AG04449 (cell line): ENCODE results near the gene TMEM178B.
"Not testable (repeated sequence)": the region's sequence is repeated elsewhere in the genome, so short reads cannot be mapped to it uniquely, and the experiment has no call there.

ENCODE experiments used
- CTCF ChIA-PET: fragments of 350-600 bp; formaldehyde crosslinking; extraction: SDS; loops from one replicate; lab custom pipeline; 2021; ENCODE audit warnings: antibody characterized with exemption; lab: Yijun Ruan, JAX
- POLR2A ChIA-PET: fragments of 400-600, 350-600 bp; formaldehyde crosslinking; extraction: SDS; loops from one replicate; lab custom pipeline; 2020; ENCODE audit warnings: antibody characterized with exemption, inconsistent platforms; lab: Yijun Ruan, JAX
- DNase-seq: peaks from one replicate; pipeline ENCODE4 v3.0.0-alpha.2; 2010; ENCODE audit warnings: low read depth, low spot score
- H3K4me3 ChIP-seq: 2 replicates; pipeline ENCODE4 v1.5.1; 2011; ENCODE audit warnings: low read depth, mild to moderate bottlenecking, control low read depth, low read length
- TF ChIP-seq, protein P1 (sequence below): IDR thresholded peaks from one replicate; pipeline ENCODE4 v1.5.1; 2011; ENCODE audit warnings: mild to moderate bottlenecking, moderate library complexity, low read length, control low read depth, inconsistent platforms; ENCODE audit not compliant: insufficient read depth; ENCODE audit errors: missing control alignments

The TMEM178B gene

DNA sequence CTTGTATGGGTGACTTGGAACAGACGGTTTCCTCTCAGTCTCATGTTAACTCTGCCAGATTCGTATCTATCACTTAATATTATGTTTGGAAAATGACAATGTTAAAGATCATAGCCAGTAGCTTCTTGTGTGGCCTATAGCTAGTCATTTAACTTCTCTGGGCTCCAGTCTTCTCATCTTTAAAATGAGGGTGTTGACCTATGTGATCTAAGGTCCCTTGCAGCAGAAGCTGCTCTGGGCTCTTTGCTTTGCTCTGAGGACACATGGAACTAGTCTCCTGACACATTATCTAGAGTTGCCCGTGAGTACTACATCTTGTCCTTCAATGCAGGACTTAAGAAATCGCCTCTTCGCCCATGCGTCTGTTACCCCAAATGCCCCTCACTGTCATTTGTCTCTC lies 93.1 kb downstream of the TMEM178B start:
- no peak for DNase-seq
- CTCF ChIA-PET: no interaction called here
- TF ChIP-seq, protein P1, sequence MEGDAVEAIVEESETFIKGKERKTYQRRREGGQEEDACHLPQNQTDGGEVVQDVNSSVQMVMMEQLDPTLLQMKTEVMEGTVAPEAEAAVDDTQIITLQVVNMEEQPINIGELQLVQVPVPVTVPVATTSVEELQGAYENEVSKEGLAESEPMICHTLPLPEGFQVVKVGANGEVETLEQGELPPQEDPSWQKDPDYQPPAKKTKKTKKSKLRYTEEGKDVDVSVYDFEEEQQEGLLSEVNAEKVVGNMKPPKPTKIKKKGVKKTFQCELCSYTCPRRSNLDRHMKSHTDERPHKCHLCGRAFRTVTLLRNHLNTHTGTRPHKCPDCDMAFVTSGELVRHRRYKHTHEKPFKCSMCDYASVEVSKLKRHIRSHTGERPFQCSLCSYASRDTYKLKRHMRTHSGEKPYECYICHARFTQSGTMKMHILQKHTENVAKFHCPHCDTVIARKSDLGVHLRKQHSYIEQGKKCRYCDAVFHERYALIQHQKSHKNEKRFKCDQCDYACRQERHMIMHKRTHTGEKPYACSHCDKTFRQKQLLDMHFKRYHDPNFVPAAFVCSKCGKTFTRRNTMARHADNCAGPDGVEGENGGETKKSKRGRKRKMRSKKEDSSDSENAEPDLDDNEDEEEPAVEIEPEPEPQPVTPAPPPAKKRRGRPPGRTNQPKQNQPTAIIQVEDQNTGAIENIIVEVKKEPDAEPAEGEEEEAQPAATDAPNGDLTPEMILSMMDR: no peak
- POLR2A ChIA-PET: no interaction called here
- H3K4me3 ChIP-seq: no peak overlapping the region

DNA sequence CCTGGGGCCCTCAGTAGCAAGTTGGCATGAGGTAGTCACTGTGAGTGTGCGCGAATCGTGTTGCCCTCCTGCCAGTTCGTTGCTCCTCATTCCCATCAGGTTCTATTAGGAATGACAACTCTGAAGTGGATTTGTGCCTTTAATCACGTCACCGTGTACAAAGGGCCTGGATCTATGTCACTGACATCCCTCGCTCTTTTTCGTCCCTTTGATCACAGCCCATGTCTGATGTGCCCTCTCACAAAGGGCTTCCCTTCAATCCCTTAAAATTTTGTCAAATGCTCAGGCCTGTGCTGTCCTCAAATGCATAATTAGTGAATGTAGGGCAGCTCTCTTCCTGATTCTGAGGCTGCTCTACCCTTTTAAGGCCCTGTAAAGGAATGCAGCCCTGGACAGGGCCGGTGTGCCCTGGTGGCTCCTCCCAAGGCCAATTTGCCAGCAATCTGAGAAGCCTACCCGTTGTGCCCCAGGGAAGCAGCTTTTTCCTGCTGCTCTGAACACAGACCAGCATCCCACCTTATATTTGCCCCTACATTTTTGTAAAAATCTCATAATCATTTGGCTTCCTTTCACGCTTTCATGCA lies 93.6 kb downstream of the TMEM178B start:
- TF ChIP-seq, protein P1: no peak
- POLR2A ChIA-PET: no interaction called here
- no peak overlapping the region for H3K4me3 ChIP-seq
- CTCF ChIA-PET: no interaction called here
- DNase-seq: no peak

DNA sequence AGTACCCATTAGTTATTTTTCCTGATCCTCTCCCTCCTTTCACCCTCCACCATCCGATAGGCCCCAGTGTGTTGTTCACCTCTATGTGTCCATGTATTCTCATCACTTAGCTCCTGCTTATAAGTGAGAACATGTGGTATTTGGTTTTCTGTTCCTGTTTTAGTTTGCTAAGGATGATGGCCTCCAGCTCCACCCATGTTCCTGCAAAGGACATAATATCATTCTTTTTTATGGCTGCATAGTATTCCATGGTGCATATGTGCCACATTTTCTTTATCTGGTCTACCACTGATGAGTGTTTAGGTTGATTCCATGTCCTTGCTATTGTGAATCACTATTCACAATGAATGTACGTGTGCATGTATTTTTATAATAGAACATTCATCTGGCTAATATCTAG lies 95.3 kb downstream of the TMEM178B start:
- POLR2A ChIA-PET, CTCF ChIA-PET, H3K4me3 ChIP-seq, DNase-seq: not testable (repeated sequence)

DNA sequence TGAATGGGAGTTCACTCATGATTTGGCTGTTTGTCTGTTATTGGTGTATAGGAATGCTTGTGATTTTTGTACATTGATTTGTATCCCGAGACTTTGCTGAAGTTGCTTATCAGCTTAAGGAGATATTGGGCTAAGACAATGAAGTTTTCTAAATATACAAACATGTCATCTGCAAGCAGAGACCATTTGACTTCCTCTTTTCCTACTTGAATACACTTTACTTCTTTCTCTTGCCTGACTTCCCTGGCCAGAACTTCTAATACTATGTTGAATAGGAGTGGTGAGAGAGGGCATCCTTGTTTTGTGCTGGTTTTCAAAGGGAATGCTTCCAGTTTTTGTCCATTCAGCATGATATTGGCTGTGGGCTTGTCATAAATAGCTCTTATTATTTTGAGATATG lies 101.9 kb downstream of the TMEM178B start:
- CTCF ChIA-PET, DNase-seq, H3K4me3 ChIP-seq, POLR2A ChIA-PET: not testable (repeated sequence)

DNA sequence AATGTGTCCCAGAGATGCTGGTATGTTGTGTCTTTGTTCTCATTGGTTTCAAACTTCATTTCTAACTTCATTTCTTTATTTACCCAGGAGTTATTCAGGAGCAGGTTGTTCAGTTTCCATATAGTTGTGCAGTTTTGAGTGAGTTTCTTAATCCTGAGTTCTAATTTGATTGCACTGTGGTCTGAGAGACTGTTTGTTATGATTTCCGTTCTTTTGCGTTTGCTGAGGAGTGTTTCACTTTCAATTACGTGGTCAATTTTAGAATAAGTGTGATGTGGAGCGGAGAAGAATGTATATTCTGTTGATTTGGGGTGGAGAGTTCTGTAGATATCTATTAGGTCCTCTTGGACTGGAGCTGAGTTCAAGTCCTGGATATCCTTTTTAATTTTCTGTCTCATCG lies 103.3 kb downstream of the TMEM178B start:
- H3K4me3 ChIP-seq, DNase-seq, POLR2A ChIA-PET, CTCF ChIA-PET: not testable (repeated sequence)

DNA sequence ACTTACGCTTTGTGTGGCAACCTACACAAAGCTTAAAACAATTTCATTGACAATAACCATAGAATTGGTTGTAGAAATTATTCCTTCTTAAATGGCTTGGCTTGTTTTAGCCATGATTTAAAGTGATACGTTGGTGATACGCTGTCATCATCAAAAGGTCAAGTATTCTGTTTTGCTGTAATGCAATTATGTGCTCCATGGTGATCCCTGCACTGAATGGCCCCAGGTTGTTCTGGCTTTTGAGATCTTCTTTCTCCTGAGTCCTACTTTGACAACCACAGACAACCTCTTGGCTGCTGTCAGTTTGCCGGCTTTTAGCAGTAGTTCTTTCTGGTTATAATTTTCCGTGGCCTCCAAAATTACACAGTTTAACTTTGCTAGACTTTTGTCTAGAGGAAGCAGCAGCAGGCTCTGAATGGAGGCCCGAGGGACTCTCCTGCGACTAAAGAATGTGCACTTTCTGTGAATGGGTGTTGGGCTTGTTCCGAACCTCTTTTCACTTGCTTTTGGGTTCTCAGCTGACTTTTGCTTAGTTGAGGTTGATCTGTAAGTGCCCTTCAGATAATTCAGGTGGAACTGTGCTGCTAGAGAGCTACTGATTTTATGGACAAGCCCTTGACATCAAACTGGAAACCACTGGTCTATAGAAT lies 104.7 kb downstream of the TMEM178B start:
- H3K4me3 ChIP-seq: no peak overlapping the region
- POLR2A ChIA-PET: no interaction called here
- CTCF ChIA-PET: no interaction called here
- TF ChIP-seq, protein P1: no peak
- DNase-seq: no peak

DNA sequence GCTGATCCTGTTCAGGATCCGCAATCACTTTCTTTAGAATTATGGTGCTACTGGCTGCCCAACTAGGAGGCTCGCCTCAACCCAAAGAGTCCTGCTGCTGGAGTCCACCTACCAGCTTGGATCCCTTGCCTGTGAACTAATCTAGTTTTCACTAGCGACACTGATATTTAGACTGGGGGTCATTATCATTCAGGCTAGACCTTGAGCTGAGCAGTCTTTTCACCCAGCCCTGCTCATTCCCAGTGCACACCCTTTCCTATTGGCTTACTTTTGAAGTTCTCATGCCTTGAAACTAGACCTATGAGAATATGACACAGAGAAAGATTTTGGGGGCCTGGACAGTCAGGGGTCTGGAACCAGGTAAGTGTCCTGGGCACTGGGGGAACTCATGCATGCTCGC lies 107.9 kb downstream of the TMEM178B start:
- TF ChIP-seq, protein P1: no peak
- POLR2A ChIA-PET: no interaction called here
- no peak overlapping the region for H3K4me3 ChIP-seq
- CTCF ChIA-PET: no interaction called here
- no peak for DNase-seq

DNA sequence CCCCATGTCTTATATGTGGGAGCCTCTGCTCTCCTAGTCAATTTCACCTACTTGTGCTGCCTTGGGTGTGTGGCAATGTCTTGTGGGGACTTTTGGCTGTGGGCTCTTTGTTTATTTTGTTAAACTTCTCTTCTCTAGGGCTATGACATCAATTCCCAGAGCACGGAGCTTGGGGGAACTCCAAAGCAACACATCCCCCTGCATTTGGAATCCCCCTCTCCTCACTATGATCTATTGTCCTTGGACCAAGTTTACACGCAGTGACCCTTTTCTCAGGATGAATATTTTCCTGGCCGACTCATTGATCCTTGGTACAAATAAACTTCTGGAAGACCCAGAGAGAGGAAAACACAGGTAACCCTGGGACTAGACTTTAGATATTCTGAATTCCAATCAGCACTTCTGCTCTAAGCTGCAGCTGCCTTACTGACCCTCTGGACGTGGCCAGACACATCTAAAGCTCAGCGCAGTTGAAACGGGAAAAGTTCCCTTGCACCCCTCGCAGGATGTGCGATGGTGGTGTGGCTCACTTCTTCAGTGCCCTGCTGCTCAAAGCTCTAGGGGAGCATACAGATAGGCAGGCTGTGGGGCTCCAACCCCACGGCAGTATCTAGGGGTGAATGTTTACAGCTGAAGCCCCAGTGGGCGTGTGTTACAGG lies 110.8 kb downstream of the TMEM178B start:
- POLR2A ChIA-PET: no interaction called here
- TF ChIP-seq, protein P1: no peak
- H3K4me3 ChIP-seq: no peak overlapping the region
- CTCF ChIA-PET: no interaction called here
- no peak for DNase-seq
